Measurements from ENCODE around the gene LBX2.

Gene LBX2, protein sequence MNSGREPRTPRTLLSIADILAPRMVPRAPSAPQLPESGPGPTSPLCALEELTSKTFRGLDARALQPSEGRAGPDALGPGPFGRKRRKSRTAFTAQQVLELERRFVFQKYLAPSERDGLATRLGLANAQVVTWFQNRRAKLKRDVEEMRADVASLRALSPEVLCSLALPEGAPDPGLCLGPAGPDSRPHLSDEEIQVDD

DNA sequence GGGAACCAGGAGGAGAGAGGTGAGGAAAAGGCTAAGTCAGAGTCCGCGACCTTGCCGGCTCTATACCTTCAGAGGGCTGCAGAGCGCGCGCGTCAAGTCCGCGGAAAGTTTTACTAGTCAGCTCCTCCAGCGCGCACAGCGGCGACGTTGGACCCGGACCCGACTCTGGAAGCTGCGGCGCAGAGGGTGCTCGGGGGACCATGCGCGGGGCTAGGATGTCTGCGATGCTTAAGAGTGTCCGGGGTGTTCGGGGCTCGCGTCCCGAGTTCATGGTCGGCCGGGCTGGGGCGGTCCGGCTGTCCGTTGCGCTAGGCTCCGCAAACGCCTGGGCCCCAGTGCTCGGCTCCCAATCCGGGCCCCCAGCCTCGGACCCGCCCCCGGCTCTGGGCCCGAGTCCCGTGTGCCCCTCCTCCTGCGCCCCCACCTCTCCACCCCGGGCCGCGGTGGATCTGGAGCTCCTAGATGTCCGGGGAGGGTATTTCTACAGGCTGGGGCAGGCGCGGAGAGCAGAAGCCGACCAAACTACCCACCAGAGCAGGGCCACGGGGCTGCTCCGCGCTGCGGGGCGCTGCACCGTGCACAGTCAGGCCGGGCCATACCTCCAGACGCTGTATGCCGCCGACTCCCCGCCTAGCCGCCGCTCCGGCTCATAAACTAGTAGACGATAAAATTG is at the start of gene LBX2:
LBX2 (minus strand) TSS at position 337 of the 673 bp plus-strand sequence; CDS start at position 271, 66 bp downstream.
- H3K27me3 ChIP-seq (ENCODE audit: insufficient read depth, low read length, poor library complexity, severe bottlenecking), result no peaks in the 10 kb centered on the region
- H3K4me2 ChIP-seq (ENCODE audit: low read depth, low read length, poor library complexity, severe bottlenecking), result no peak within 1 kb of the TSS
- H3K36me3 ChIP-seq (ENCODE audit: insufficient read depth, low read length), result no peaks in the 10 kb centered on the region
- H4K20me1 ChIP-seq (ENCODE audit: insufficient read depth, low read length, poor library complexity, severe bottlenecking), result no peaks in the 10 kb centered on the region
- H3K4me3 ChIP-seq (ENCODE audit: low read length, poor library complexity, severe bottlenecking), result no peak within 1 kb of the TSS
- no peak for TF ChIP-seq EZH2phosphoT487 (IDR thresholded peaks at IDR 0.05; ENCODE audit: borderline replicate concordance)
- TF ChIP-seq, protein P1, sequence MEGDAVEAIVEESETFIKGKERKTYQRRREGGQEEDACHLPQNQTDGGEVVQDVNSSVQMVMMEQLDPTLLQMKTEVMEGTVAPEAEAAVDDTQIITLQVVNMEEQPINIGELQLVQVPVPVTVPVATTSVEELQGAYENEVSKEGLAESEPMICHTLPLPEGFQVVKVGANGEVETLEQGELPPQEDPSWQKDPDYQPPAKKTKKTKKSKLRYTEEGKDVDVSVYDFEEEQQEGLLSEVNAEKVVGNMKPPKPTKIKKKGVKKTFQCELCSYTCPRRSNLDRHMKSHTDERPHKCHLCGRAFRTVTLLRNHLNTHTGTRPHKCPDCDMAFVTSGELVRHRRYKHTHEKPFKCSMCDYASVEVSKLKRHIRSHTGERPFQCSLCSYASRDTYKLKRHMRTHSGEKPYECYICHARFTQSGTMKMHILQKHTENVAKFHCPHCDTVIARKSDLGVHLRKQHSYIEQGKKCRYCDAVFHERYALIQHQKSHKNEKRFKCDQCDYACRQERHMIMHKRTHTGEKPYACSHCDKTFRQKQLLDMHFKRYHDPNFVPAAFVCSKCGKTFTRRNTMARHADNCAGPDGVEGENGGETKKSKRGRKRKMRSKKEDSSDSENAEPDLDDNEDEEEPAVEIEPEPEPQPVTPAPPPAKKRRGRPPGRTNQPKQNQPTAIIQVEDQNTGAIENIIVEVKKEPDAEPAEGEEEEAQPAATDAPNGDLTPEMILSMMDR (conservative IDR thresholded peaks at IDR 0.05; ENCODE audit: low read length), result no peak
- H3K4me1 ChIP-seq (ENCODE audit: insufficient read depth, low read length, poor library complexity, severe bottlenecking), result peaks cover 6% of the 10 kb centered on the region
- no peak within 1 kb of the TSS for H2AFZ ChIP-seq (ENCODE audit: low read length)
- H3K9ac ChIP-seq (ENCODE audit: low read depth, low read length, poor library complexity, severe bottlenecking), result no peak within 1 kb of the TSS
- peaks cover 7% of the 10 kb centered on the region for H3K79me2 ChIP-seq (ENCODE audit: insufficient read depth, low read length)
- no peaks in the 10 kb centered on the region for H3F3A ChIP-seq (ENCODE audit: low read depth)
- H3K9me3 ChIP-seq (ENCODE audit: insufficient read depth, low read depth, low read length), result no peaks in the 10 kb centered on the region
- no peaks in the 10 kb centered on the region for H3K9me2 ChIP-seq (replicated peaks; ENCODE audit: low read depth, low read length)

DNA sequence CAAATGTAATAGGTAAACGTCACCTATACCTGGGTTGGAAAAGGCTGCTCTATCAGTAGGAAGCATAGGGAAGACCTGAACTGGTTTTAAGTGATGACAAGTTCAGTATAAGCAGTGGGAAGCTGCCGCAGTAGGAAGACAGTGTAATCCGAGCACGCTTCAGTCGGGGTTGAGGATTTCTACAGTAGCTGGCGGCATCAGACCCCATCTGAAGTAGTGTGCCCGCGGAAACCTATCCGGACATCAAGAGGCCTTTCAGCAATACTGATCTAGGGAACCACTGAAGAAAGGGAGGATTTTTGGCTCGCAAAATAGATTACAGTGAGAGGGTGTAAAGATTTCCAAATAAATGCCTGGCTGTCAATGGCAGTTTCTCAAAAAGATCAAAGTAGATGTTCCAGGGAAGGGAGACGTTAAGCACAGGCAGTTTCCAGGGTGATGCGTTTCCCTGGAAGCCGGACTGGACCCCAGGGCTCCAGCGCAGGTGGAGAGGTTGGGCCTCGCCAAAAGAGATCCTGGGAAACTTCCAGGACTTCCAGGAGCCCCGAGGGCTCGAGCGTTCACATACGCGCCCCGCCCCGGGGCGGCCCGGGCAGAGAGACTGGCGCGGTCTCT is 49.0 kb upstream of the LBX2 start:
- no peak overlapping the region for H3K4me2 ChIP-seq (ENCODE audit: low read depth, low read length, poor library complexity, severe bottlenecking)
- no peaks in the 10 kb centered on the region for H3K9me2 ChIP-seq (replicated peaks; ENCODE audit: low read depth, low read length)
- TF ChIP-seq, protein P1 (conservative IDR thresholded peaks at IDR 0.05; ENCODE audit: low read length), result no peak
- TF ChIP-seq EZH2phosphoT487 (IDR thresholded peaks at IDR 0.05; ENCODE audit: borderline replicate concordance), result no peak
- no peaks in the 10 kb centered on the region for H4K20me1 ChIP-seq (ENCODE audit: insufficient read depth, low read length, poor library complexity, severe bottlenecking)
- H2AFZ ChIP-seq (ENCODE audit: low read length), result no peak overlapping the region
- H3K4me1 ChIP-seq (ENCODE audit: insufficient read depth, low read length, poor library complexity, severe bottlenecking), result peaks cover 8% of the 10 kb centered on the region
- H3K4me3 ChIP-seq (ENCODE audit: low read length, poor library complexity, severe bottlenecking), result no peak overlapping the region
- no peaks in the 10 kb centered on the region for H3K9me3 ChIP-seq (ENCODE audit: insufficient read depth, low read depth, low read length)
- H3K27me3 ChIP-seq (ENCODE audit: insufficient read depth, low read length, poor library complexity, severe bottlenecking), result no peaks in the 10 kb centered on the region
- no peaks in the 10 kb centered on the region for H3F3A ChIP-seq (ENCODE audit: low read depth)
- H3K36me3 ChIP-seq (ENCODE audit: insufficient read depth, low read length), result no peaks in the 10 kb centered on the region
- H3K79me2 ChIP-seq (ENCODE audit: insufficient read depth, low read length), result no peaks in the 10 kb centered on the region
- no peak overlapping the region for H3K9ac ChIP-seq (ENCODE audit: low read depth, low read length, poor library complexity, severe bottlenecking)

DNA sequence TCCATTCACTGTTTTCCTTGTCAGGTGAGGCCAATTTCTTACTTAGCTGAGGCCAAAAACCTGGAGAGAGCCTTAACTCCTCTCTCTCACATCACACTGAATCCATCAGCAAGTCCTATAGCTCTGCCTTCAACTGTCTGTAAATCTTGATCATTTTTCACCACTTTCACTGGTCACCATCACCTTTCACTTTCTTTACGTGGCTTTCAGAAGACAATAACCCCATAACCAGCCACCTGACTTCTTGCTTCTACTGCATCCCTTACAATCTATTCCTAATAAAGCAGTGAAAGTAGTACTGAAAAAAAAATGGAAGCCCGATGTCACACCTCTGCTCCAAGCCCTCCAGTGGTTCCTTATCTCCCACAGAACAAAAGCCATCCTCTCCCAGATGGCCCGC is 46.6 kb upstream of the LBX2 start:
- no peak overlapping the region for H3K4me2 ChIP-seq (ENCODE audit: low read depth, low read length, poor library complexity, severe bottlenecking)
- no peak overlapping the region for H3K9ac ChIP-seq (ENCODE audit: low read depth, low read length, poor library complexity, severe bottlenecking)
- no peaks in the 10 kb centered on the region for H4K20me1 ChIP-seq (ENCODE audit: insufficient read depth, low read length, poor library complexity, severe bottlenecking)
- H3K27me3 ChIP-seq (ENCODE audit: insufficient read depth, low read length, poor library complexity, severe bottlenecking), result no peaks in the 10 kb centered on the region
- no peak overlapping the region for H3K4me3 ChIP-seq (ENCODE audit: low read length, poor library complexity, severe bottlenecking)
- H3K9me3 ChIP-seq (ENCODE audit: insufficient read depth, low read depth, low read length), result no peaks in the 10 kb centered on the region
- H3K79me2 ChIP-seq (ENCODE audit: insufficient read depth, low read length), result no peaks in the 10 kb centered on the region
- H2AFZ ChIP-seq (ENCODE audit: low read length), result no peak overlapping the region
- H3F3A ChIP-seq (ENCODE audit: low read depth), result no peaks in the 10 kb centered on the region
- H3K36me3 ChIP-seq (ENCODE audit: insufficient read depth, low read length), result no peaks in the 10 kb centered on the region
- TF ChIP-seq EZH2phosphoT487 (IDR thresholded peaks at IDR 0.05; ENCODE audit: borderline replicate concordance), result no peak
- TF ChIP-seq, protein P1 (conservative IDR thresholded peaks at IDR 0.05; ENCODE audit: low read length), result no peak
- no peaks in the 10 kb centered on the region for H3K4me1 ChIP-seq (ENCODE audit: insufficient read depth, low read length, poor library complexity, severe bottlenecking)
- no peaks in the 10 kb centered on the region for H3K9me2 ChIP-seq (replicated peaks; ENCODE audit: low read depth, low read length)
